Measurements from ENCODE around the gene RHPN2.
"Not testable (repeated sequence)": the region's sequence is repeated elsewhere in the genome, so short reads cannot be mapped to it uniquely, and the experiment has no call there.

Gene RHPN2

DNA sequence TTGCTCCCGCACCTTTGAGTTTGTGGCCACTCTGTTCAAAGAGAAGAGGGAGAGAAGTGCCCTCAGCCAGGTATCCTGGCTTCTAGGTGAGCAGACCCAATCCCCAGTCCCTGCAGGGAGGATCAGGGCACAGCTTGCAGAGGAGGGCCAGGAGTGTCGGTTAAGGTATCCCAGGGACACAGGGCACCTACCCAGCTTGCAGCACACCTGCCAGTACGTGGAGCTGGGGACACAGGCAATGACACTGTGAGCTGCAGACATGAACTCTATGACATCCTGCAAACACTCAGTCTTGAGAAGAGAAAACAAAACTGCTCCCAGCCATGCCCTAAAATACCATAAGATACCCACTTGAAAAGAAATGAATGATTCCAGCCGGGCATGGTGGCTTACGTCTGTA is 38.1 kb downstream of the RHPN2 start:
- not testable (repeated sequence) for DNase-seq (ENCODE audit: low read depth)

DNA sequence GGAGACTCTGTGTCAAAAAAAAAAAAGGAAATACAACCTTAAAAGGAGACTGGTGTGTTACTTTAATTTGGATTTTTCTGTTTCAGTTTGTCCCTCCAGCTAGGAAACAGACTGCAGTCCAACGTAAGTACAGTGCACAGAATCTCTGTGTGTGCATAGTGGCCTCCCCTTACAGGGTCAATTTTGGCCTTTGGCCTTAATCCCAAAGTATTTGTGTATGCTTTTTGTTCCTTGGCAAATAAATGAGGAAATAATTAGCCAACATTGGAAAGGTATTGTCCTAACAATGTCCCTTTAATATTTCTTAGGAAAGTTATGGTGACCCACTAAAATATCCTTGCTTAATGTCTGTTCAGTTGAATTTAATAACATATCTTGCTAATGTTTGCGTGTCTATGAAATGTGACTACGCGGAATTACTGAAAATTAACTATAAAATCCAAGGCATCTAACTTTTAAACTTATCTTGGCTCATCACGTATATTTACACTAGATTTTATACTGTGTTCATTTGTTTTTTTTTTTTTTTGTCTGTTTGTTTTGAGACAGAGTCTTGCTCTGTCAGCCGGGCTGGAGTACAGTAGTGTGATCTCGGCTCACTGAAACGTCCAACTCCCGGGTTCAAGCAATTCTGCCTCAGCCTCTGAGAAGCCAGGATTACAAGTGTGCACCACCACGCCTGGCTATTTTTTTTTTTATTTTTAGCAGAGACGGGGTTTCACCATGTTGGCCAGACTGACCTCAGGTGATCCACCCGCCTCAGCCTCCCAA is 39.0 kb downstream of the RHPN2 start:
- DNase-seq (ENCODE audit: low read depth): not testable (repeated sequence)

DNA sequence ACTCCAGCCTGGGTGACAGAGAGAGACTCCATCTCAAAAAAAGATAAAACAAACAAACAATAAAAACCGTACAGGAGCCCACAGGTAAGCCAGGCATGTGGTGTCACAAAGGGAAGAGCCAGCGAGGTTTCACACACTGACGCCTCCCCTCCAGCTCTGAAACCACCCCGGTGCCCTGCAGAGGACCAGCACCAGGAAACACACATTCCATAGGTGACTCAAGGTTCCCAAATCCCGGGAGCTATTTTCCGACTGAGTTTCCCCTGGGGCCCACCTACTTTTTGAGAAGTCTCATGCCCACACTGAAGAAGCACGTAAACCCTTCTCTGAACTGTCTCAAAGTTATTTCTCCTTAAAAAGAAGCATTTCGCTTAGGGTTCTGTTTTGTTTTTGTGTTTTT is 40.3 kb downstream of the RHPN2 start:
- no peak for DNase-seq (ENCODE audit: low read depth)

DNA sequence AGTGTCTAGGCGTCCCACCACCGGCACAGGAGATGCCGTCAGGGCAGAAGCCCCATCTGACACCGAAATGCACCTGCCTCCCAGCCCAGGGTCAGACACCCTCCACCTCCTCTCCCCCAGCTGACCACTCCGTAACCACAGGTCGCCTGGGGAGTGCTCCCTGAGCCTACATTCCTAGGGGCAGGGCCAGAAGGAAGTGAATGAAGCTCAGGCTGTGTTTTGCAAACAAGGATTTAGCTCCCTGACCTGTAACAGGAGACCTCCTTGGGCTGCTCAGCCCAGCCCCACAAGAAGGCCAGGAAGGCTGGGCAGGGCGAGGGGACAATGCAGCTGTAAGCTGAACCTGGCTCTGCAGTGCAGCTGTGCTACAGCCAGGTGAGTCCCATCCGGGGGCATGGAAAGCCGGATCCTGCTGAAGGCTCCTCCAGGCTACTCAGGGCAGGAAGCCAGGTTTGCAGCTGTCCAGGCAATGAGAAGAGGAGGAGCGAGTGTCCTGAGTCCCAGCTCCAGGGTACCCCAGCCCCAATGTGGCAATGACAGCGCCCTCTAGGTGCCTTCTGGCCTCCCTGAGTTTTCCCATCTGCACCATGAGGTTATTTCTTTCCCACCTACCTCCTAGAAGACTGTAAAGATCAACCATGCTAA is 42.1 kb downstream of the RHPN2 start:
- no peak for DNase-seq (ENCODE audit: low read depth)

DNA sequence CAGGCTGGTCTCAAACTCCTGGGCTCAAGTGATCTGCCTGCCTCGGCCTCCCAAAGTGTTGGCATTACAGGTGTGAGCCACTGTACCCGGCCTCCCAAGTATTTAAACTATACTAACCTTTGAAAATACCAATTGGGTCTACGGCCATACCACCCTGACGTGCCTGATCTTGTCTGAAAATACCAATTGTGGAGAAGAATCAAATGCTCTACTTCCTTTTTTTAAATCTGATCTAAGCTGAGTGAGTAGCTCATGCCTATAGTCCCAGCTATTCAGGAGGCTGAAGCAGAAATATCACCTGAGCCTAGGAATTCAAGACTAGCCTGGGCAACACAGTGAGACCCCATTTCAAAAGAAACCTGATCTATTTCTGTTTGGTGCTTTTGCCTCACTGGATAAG is 53.8 kb downstream of the RHPN2 start:
- not testable (repeated sequence) for DNase-seq (ENCODE audit: low read depth)

DNA sequence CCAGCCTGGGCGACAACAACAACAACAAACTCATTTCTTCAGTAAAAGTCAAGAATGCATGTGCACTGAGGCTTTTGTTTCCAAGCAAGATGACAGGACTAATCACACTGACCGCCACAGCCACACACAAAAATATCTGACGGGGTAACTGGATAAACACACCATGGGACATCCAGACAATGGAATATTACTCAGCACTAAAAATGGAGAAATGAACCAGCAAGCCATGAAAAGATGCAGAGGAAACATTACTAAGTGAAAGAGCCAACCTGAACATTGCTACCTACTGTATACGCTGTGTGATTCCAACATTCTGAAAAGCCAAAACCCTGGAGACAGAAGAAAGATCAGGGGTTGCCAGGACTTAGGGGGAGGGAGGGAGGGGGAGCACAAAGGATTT is 56.0 kb downstream of the RHPN2 start:
- no peak for DNase-seq (ENCODE audit: low read depth)

DNA sequence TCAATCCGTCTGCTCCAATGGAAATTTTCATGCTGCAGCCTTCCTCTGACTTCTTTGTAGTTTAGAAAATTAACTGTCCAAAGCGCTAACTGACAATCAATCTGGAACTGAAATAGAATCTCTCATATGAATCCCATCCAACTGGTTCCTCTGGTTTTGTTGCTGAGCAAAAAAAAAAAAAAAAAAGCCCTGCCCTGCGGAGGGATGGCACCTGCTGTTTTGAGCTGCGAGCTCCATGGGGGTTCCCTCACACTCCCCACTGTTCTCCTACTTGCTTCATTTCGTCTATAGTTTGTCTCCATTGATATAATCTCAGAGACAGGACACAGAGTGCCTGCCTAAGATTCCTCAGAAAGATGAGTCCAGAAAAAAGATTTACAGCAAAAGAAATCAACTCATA is 59.2 kb downstream of the RHPN2 start:
- DNase-seq (ENCODE audit: low read depth): no peak

DNA sequence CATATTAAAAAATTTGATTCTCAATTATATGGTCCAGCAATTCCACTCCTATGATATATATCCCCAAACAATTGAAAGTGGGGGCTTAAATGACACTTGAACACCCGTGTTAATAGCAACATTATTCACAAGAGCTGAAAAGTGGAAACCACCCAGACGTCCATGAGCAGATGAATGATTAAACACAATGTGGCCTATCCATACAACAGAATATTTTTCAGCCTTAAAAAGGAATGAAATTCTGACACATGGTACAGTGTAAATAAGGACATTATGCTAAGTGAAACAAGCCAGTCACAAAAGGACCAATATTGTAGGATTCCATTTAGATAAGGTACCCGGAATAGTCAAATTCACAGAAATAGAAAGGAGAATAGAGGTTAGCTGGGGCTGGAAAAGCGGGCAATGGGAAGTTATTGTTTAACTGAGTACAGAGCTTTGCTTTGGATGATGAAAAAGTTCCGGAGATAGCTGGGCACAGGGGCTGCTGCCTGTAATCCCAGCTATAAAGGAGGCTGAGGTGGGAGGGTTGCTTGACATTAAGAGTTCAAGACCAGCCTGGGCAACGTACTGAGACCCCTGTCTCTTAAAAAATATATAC is 61.2 kb downstream of the RHPN2 start:
- not testable (repeated sequence) for DNase-seq (ENCODE audit: low read depth)

DNA sequence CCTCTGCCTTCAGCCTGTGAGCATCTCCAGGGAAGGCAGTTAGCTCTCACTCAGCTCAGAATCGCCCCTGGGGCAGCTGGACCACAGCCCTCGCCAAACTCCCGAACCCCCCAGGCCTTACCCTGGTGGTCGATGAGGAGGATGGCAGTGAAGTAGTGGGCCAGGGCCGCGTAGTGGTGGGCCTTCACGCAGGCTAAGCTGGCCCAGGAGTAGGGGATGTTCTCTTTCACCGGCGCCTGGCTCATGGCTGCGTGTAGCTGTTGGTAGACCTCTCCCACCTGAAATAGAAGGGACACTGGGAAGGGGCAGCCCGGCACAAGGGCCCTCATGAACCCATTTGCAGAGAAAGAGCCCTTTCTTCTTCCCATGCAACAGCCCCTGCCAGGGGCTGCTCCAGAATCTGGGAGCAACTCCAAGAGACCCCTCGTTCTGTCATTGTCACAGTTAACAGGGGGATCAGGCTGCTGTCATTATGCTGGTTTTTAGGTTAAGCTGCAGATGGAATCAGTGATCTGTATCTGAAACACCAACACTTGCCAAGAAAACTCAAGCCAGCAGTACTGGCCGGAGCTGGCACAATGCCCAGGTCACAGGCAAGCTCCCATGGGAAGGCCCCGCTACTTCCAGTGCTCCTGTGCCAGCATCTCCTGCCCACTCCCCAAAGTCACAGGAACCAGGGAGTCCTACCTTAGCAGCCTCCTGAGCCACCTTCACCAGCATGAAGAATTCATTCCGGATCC is 62.4 kb downstream of the RHPN2 start:
- not testable (repeated sequence) for DNase-seq (ENCODE audit: low read depth)

DNA sequence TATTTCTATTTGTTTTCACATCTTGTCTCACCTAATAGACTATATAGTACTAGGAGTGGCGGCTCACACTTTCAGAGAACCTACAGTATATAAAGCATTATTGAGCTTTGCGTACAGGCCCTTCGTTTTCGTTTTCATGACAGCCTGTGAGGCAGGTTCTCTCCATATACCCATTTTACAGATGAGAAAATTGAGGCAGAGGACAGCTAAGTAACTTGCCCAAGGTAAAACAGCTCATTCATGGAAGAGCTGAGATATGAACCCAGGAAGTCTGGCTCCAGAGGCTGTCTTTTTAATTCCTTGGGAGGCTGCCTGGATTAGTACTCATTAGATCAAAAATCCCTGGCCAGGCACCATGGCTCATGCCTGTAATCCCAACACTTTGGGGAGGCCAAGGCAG is 63.8 kb downstream of the RHPN2 start:
- DNase-seq (ENCODE audit: low read depth): no peak

DNA sequence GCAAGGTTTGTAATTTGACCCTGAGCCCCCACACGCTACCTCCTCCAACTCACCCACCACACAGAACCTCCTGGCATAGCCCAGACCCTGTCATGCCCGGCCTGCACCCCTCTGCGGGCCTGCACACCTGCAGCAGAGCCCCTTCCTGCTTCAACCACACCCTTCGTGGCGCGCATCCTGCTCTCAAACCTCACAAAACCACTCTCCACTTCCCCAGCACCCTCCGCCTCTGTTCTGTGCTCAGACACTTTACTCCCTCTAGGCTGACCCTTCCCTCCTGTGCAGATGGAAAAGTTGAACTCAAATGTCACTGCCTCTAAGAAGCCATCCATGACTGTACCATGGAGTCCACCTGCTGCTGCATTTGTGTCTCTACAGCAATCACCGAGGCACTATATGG is 64.2 kb downstream of the RHPN2 start:
- no peak for DNase-seq (ENCODE audit: low read depth)

DNA sequence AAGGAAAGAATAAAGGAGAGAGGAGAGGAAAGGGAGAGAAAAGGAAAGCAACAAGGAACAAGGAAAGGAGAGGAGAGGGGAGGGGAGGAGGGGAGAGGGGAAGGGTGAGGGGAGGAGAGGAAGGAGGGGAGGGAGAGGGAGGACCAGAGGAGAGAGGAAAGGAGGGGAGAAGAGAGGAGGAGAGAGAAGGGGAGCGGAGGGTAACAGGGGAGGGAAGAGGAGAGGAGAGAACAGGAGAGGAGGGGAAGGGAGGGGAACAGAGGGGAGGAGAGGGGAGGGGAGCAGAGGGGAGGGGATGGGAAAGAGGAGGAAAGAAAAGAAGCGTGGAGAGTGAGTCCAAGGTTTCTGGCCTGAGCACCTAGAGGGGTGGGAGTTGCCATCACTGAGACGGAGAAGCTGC is 66.0 kb downstream of the RHPN2 start:
- no peak for DNase-seq (ENCODE audit: low read depth)

DNA sequence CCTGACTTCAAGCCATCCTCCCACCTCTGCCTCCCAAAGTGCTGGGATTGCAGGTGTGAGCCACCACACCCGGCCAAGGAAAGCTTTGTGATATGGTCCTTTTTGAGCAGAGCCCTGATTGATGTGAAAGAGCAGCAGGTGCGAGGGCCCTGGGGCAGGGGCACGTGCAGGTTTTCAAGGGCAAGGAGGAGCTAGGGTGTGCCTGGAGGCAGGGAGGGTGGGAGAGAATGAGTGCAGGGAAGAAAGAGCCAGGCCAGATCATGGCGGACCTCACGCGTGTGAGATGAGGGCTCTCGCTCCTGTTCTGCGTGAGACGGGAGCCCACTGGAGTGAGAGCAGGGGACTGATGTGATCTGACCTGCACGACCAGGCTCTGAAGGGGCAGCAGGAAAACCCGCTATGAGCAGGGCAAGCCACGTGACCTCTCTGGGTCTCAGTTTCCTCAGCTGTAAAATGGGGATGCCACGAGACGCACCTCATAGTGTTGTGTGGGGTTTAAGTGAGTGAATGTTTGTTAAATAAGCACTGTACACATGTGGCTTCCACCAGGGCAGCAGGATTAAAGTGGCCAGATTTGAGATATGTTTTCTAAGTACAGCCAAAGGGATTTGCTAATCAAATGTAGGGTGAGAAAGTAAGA is 66.9 kb downstream of the RHPN2 start:
- DNase-seq (ENCODE audit: low read depth): no peak

DNA sequence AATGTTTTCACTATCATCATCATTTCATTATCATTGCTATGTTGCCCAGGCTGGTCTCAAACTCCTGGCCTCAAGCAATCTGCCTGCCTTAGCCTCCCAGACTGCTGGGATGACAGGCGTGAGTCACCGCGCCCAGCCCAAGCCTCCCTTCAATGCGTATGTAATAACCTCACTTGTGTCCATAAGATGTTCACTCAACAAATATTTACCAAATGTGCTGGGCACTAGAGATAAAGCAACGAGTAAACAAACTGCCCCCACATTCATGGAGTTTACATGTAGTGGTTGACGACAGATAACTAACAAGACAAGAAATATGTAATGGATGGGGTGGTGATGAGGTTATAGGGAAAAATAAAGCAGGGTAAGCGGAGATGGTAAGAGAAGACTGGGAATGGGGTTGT is 67.6 kb downstream of the RHPN2 start:
- not testable (repeated sequence) for DNase-seq (ENCODE audit: low read depth)

DNA sequence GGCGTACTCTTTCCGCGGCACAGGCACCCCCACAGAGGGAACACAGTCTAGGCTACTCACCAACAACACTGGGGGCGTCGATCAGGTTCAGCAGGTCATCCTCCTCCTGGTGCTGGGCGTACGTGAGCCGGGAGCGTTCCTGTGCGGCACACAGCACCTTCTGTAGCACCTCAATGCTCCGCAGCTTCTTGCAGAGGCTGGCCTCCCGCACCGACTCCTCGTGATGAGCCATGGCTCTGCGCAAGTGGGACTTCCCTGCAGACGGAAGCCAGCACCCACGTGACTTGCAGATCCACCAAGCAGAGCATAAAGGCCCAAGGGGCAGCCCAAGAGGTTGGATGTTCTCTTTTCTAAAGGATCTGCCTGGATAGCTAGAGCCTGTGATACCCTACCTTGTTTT is 68.7 kb downstream of the RHPN2 start:
- not testable (repeated sequence) for DNase-seq (ENCODE audit: low read depth)

DNA sequence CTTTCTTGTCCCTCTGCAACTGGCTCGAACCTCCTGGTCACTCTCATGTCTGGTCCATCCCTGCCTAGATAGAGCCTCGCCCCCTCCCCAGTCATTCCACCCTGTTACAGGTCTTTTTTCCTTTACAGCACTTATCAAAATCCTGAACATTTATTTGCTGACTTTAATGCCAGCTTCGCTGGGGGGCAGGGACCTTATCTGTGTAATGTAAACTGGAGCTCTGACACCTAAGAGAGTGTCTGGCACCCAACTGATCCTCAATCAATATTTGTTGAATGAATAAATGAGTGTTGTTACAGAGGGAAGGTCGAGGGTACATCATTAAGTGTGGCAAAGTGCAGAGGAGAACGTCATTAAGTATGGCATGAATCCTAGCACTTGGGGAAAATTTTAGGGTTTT is 76.0 kb downstream of the RHPN2 start:
- DNase-seq (ENCODE audit: low read depth): no peak

DNA sequence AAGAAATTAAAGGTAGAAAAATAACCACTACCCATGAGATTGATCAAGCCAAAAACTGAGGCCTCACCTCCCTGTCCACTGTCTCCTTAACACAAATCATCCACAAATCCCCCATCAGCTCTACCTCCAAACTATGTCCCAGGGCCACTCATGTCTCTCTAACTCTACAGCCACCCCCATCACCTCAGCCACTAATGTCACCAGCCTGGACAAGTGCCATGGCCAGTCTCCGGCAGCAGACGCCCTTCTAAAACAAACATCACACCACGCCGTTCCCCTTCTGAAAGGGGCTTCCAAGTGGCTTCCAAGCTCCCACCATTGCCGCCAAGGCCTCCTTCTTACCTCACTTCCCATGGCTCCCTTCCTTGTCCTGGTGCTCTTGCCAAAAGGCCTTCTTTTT is 76.4 kb downstream of the RHPN2 start:
- not testable (repeated sequence) for DNase-seq (ENCODE audit: low read depth)

DNA sequence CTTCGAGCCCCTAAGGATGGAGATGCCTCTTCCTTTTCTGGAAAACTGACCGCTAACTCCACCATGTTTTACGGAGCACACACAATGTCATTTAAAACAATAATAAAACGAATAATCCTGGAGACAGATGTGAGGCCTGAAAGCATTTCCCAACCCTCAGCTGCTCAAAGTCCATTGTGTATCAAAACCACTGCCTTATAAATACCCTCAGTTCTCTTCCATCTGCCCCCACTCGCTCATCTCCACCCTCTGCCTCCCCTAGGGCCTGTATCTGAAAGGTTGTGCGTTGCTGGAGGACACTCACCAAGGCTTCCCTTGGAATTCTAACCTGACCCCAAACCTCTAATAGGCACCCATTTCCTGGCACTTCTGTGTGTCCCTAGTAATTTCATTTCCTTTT is 82.2 kb downstream of the RHPN2 start:
- DNase-seq (ENCODE audit: low read depth): not testable (repeated sequence)

DNA sequence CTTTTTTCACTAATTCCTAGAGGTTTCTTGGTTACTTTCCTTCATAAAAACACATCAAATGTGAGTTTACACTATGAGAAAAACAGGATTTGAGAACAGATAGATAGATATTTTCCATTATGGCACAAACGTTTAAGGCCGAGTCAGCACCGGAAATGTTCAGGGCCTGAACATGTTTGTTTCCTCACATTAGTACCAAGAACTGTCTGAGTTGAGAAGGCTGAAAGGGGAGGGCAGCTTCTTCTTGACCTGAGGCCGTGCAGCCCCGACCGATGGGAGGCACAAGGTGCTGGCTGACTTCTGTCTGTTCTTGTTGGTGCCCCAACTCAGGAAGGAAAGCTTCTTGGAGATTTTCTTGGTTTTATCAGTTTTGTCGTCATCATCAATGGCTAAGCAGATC is 84.9 kb downstream of the RHPN2 start:
- not testable (repeated sequence) for DNase-seq (ENCODE audit: low read depth)

DNA sequence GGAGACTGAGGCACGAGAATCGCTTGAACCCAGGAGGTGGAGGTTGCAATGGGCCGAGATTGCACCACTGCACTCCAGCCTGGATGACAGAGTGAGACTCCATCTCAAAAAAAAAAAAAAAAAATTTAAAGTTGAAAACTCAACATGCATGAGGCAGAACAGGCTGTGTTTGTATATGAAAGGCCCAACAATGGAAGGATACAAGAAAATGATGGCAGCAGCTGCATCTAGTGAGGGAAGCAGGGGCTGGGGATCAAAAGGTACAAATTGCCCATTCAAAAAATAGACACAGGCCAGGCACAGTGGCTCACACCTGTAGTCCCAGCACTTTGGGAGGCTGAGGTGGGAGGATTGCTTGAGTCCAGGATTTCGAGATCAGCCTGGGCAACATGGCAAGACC is 86.9 kb downstream of the RHPN2 start:
- DNase-seq (ENCODE audit: low read depth): not testable (repeated sequence)

DNA sequence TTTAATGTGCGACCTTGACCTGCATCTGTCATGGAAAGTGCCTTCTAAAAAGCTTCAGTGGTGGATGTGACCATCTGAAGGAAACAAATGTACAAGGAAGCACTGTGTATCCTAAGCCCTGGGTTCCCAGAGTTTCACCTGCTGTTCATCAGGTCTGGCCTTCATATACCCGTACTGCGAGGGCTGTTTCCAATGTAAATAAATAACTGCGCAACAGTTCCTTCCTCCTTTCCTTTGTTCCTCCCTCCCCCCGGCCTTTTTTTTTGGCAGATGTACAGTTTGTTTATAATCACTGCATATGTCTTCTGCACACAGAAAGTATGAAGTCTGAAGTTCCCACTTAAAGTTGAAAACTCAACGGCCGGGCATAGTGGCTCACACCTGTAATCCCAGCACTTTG is 87.4 kb downstream of the RHPN2 start:
- no peak for DNase-seq (ENCODE audit: low read depth)

DNA sequence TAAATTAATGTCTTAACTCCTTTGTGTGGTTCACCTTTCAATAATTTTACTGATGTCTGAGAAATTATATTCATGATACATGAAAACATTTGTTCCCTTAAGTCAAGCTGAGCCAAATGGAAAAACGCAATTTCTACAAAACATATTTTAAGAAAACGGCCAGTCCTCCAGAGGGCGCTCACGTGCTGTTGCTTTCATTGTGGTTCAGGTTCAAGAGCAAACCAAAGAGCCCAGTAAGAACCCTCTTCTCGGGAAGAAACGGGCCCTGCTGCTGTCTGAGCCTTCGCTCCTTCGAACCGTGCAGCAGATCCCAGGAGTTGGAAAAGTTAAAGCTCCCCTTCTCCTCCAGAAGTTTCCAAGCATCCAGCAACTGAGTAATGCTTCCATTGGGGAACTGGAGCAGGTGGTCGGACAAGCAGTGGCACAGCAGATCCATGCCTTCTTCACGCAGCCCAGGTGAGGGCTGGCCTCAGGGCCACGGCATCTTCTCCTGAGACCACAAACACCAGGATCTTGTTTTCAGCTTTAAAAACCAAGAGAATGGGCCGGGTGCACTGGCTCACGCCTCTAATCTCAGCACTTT is 88.4 kb downstream of the RHPN2 start:
- peak; percentile 43 for DNase-seq (ENCODE audit: low read depth)

All from activated T-cell treated with anti-CD3 and anti-CD28 coated beads for 24 hours (primary cell).